ENCODE data around the gene WIPF3. TPM values are rescaled to one million over a fixed set of nuclear protein-coding genes. Genes with fewer than 3 reads are reported as not detected.

Gene WIPF3
- total RNA-seq, 1 experiment from 2014 or later, result 11.6 TPM

DNA sequence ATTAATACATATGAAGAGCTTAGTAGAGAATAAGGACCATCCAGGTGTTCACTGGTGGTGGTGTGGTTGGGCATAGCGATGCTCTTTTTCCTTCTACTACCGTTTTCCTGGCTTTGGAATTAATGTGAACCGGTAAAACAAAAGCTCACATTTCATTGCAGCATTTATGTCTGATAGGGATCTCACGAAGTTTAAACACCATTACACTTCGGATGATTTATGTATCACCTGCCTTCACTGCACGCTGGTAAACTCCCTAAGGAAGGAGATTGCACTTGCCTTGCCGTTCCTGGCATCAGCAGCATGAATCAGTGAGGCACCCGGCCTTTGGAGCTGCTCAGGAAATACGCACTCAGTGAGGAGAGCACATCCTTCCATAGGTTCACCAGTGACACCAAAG lies 47.5 kb downstream of the WIPF3 start:
- Mint-ChIP-seq H3K27me3 (ENCODE audit: low read depth) (no peaks in the 10 kb centered on the region), H3K9me3 (no peaks in the 10 kb centered on the region), H3K4me1 (peaks cover 11 to 18% of the 10 kb centered on the region in 2 experiments), H3K36me3 (ENCODE audit: insufficient read depth in 1 of 3, low read depth in 3 of 3) (no peaks in the 10 kb centered on the region), H3K4me3 (no peak overlapping the region), H3K27ac (no peak overlapping the region)
- no peak overlapping the region for H3K9ac ChIP-seq (ENCODE audit: extremely low read depth, insufficient read length, low read length)
- H3K27ac ChIP-seq (ENCODE audit: insufficient read length, low read depth, low read length), result no peak overlapping the region
- no peak overlapping the region for H2BK5ac ChIP-seq (ENCODE audit: insufficient read length, low read length)
- no peak overlapping the region for H3T11ph ChIP-seq (ENCODE audit: low read length)
- no peak overlapping the region for H3K56ac ChIP-seq (ENCODE audit: insufficient read length, low read depth, low read length)
- H3K9me3 ChIP-seq (ENCODE audit: control insufficient read depth, low read depth, low read length), result no peaks in the 10 kb centered on the region
- H3K23ac ChIP-seq (ENCODE audit: insufficient read length, low read depth, low read length), result no peak overlapping the region
- H2AK5ac ChIP-seq (ENCODE audit: insufficient read length, low read length), result no peak overlapping the region
- DNase-seq, result no peak
- H3K4me1 ChIP-seq (ENCODE audit: insufficient read depth, low read length), result no peaks in the 10 kb centered on the region; the same call in 1 of the 2 replicates
- no peaks in the 10 kb centered on the region for H3K79me2 ChIP-seq (ENCODE audit: insufficient read depth, low read length)
- H4K5ac ChIP-seq (ENCODE audit: insufficient read length, low read depth, low read length), result no peak overlapping the region
- H2BK15ac ChIP-seq (ENCODE audit: low read depth, low read length), result no peak overlapping the region
- H2AFZ ChIP-seq (ENCODE audit: low read length), result no peak overlapping the region
- no peak overlapping the region for H2BK12ac ChIP-seq (ENCODE audit: insufficient read length, low read depth, low read length)
- no peak overlapping the region for H2BK20ac ChIP-seq (ENCODE audit: low read depth, low read length, poor library complexity, severe bottlenecking)
- no peak overlapping the region for H3K18ac ChIP-seq (ENCODE audit: insufficient read length, low read depth, low read length)
- TF ChIP-seq, protein P1, sequence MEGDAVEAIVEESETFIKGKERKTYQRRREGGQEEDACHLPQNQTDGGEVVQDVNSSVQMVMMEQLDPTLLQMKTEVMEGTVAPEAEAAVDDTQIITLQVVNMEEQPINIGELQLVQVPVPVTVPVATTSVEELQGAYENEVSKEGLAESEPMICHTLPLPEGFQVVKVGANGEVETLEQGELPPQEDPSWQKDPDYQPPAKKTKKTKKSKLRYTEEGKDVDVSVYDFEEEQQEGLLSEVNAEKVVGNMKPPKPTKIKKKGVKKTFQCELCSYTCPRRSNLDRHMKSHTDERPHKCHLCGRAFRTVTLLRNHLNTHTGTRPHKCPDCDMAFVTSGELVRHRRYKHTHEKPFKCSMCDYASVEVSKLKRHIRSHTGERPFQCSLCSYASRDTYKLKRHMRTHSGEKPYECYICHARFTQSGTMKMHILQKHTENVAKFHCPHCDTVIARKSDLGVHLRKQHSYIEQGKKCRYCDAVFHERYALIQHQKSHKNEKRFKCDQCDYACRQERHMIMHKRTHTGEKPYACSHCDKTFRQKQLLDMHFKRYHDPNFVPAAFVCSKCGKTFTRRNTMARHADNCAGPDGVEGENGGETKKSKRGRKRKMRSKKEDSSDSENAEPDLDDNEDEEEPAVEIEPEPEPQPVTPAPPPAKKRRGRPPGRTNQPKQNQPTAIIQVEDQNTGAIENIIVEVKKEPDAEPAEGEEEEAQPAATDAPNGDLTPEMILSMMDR (conservative IDR thresholded peaks at IDR 0.05), result no peak
- H2BK120ac ChIP-seq (ENCODE audit: low read depth, low read length, poor library complexity, severe bottlenecking), result no peak overlapping the region
- no peaks in the 10 kb centered on the region for H4K20me1 ChIP-seq (ENCODE audit: control insufficient read depth, insufficient read depth, insufficient read length)
- no CpG with 5 or more reads among the region's 9 CpGs for WGBS (ENCODE audit: extremely low coverage, insufficient read length, low lambda C conversion rate)
- no peaks in the 10 kb centered on the region for H3K27me3 ChIP-seq (ENCODE audit: insufficient read depth, low read length)
- H3K14ac ChIP-seq (ENCODE audit: insufficient read depth, low read length), result no peak overlapping the region
- no peak overlapping the region for H4K91ac ChIP-seq (ENCODE audit: insufficient read length, low read depth, low read length)
- H3K23me2 ChIP-seq (ENCODE audit: insufficient read length, low read depth, low read length, poor library complexity, severe bottlenecking), result no peaks in the 10 kb centered on the region
- H3K4ac ChIP-seq (ENCODE audit: low read depth, low read length), result no peak overlapping the region
- H3K79me1 ChIP-seq (ENCODE audit: insufficient read depth, low read depth, low read length, poor library complexity, severe bottlenecking), result no peaks in the 10 kb centered on the region
- no peak overlapping the region for H4K8ac ChIP-seq (replicated peaks; ENCODE audit: insufficient read length, low read depth, low read length)
- no peak overlapping the region for H3K4me2 ChIP-seq (ENCODE audit: insufficient read depth, insufficient read length, low read length)

Measured in H9 (cell line).